Upper lobe of right lung (tissue), 1 donor: ENCODE results near the gene PODXL. TPM values are rescaled to one million over a fixed set of nuclear protein-coding genes. Genes with fewer than 3 reads are reported as not detected.

Experiments used
- ATAC-seq: fragments of 200-7000 bp; cut with Tn5 transposase; one replicate; pipeline ENCODE4 v1.9.1; 2020; ENCODE audit warnings: mild to moderate bottlenecking, moderate library complexity
- DNase-seq: peaks from one replicate; pipeline ENCODE4 v3.0.0-alpha.2; 2020
- H3K27ac ChIP-seq: fragments of 200-600 bp; one replicate; pipeline ENCODE4 v1.8.0; 2022
- H3K27me3 ChIP-seq: fragments of 200-600 bp; one replicate; pipeline ENCODE4 v1.8.0; 2022; ENCODE audit warnings: mild to moderate bottlenecking
- H3K36me3 ChIP-seq: fragments of 200-600 bp; one replicate; pipeline ENCODE4 v1.8.0; 2022
- H3K4me1 ChIP-seq: fragments of 200-600 bp; one replicate; pipeline ENCODE4 v1.8.0; 2022
- H3K4me3 ChIP-seq: fragments of 200-600 bp; one replicate; pipeline ENCODE4 v1.8.0; 2022; ENCODE audit warnings: mild to moderate bottlenecking
- H3K9me3 ChIP-seq: fragments of 200-600 bp; one replicate; pipeline ENCODE4 v1.8.0; 2022
- intact Hi-C: fragments of 100-400 bp; cut with DNase I; formaldehyde crosslinking; loops from one replicate; pipeline ENCODE4 v1.11.0; 2022
- total RNA-seq: library from RNA; stranded (reverse); fragmentation: NEBNext Ultra II Directional; extraction: Animal tissue kit (Norgen Biotek cat#: 25700); gene quantifications from one replicate; pipeline ENCODE4 v1.2.1, GENCODE V29; 2021
- TF ChIP-seq, protein P1 (sequence below): fragments of 200-600 bp; IDR thresholded peaks from one replicate; pipeline ENCODE4 v1.8.0; 2022; ENCODE audit warnings: antibody characterized with exemption
- donor health status: DM: no; HTN: yes; CAD: no; lungs with severe emphysema.

PODXL gene
- total RNA-seq, 1 donor from 2014 or later: 99.9 TPM

DNA sequence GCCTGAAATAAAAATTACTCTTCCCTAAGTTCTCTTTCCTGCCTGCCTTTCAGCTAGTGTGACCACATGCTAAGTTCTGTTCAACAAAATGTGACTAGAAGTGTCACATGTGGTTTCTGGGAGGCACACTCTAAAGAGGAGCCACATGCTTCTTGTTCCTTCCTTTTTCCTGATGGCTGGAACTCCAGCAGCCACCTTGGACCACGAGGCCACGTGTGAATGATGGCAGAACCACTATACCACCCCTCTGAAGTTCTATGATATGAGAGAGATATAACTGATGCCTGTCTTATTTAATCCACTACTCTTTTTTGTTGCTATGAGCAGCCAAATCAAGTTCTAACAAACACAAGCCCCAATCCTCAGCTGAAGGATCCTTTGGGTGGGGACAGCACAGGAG lies 8.1 kb downstream of the PODXL start:
- H3K27ac ChIP-seq: no peak overlapping the region
- peaks cover 17% of the 10 kb centered on the region for H3K4me1 ChIP-seq
- H3K27me3 ChIP-seq: no peaks in the 10 kb centered on the region
- H3K4me3 ChIP-seq: no peak overlapping the region
- H3K9me3 ChIP-seq: no peaks in the 10 kb centered on the region
- TF ChIP-seq, protein P1, sequence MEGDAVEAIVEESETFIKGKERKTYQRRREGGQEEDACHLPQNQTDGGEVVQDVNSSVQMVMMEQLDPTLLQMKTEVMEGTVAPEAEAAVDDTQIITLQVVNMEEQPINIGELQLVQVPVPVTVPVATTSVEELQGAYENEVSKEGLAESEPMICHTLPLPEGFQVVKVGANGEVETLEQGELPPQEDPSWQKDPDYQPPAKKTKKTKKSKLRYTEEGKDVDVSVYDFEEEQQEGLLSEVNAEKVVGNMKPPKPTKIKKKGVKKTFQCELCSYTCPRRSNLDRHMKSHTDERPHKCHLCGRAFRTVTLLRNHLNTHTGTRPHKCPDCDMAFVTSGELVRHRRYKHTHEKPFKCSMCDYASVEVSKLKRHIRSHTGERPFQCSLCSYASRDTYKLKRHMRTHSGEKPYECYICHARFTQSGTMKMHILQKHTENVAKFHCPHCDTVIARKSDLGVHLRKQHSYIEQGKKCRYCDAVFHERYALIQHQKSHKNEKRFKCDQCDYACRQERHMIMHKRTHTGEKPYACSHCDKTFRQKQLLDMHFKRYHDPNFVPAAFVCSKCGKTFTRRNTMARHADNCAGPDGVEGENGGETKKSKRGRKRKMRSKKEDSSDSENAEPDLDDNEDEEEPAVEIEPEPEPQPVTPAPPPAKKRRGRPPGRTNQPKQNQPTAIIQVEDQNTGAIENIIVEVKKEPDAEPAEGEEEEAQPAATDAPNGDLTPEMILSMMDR: no peak
- no peaks in the 10 kb centered on the region for H3K36me3 ChIP-seq
- intact Hi-C loops: loop anchor here (10.0 kb wide), 1 partner anchor 106 kb away; no protein-coding TSS in a partner anchor
- DNase-seq (no peak), ATAC-seq (no peak)

DNA sequence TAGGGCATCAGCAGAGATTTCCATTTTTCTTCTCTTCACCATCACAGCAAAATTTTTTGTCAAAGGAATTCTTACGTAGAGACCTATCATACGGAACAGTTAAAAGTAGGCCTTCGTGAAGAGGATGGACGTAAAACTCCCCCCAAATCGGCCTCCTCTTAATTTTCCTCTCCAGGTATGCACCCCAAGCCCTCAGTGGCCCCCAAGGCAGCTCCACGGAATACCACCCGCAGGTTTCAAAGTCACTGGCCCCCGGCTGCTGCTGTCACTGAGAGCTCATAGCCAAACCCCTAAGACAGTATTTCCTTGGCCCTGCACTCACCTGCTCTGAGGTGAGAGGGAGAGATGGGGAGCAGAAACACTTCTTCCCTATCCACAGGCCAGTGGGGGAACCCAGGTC lies 8.8 kb downstream of the PODXL start:
- TF ChIP-seq, protein P1: no peak
- ATAC-seq: no peak
- no peak for DNase-seq
- peaks cover 17% of the 10 kb centered on the region for H3K4me1 ChIP-seq
- no peaks in the 10 kb centered on the region for H3K36me3 ChIP-seq
- intact Hi-C loops: loop anchor here (10.0 kb wide), 1 partner anchor 107 kb away; no protein-coding TSS in a partner anchor
- no peak overlapping the region for H3K4me3 ChIP-seq
- H3K27ac ChIP-seq: no peak overlapping the region
- H3K27me3 ChIP-seq: no peaks in the 10 kb centered on the region
- H3K9me3 ChIP-seq: no peaks in the 10 kb centered on the region

DNA sequence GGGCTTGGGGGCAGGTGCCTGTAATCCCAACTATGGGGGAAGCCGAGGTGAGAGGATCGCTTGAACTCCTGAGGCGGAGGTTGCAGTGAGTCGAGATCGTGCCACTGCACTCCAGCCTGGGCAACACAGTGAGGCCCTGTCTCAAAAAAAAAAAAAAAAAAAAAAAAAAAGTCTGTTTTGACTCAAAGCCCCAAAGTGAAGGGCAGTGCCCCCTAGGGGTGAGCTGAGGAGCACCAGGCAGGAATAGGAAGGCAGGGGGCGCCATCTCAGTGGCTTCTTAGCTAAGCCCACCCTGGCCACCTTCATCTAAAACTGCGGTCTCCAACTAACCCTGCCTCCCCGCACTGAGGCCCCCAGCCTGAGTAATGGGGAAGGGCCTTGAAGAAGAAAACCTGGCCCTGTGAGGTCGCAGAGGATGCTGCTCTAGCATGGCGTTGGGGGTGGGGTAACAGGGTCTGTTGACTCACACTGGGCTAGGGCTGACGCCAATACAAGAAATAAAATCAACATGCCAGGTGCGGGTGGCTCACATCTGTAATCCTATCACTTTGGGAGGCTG lies 9.8 kb downstream of the PODXL start:
- Histone ChIP-seq H3K36me3 (no peaks in the 10 kb centered on the region), H3K4me3 (no peak overlapping the region), H3K27me3 (no peaks in the 10 kb centered on the region), H3K4me1 (peaks cover 17% of the 10 kb centered on the region), H3K27ac (no peak overlapping the region), H3K9me3 (no peaks in the 10 kb centered on the region)
- TF ChIP-seq, protein P1: peak; percentile 52
- peak; percentile 9 for ATAC-seq
- DNase-seq: no peak
- intact Hi-C loops: loop anchor here (10.0 kb wide), 1 partner anchor 108 kb away; no protein-coding TSS in a partner anchor

DNA sequence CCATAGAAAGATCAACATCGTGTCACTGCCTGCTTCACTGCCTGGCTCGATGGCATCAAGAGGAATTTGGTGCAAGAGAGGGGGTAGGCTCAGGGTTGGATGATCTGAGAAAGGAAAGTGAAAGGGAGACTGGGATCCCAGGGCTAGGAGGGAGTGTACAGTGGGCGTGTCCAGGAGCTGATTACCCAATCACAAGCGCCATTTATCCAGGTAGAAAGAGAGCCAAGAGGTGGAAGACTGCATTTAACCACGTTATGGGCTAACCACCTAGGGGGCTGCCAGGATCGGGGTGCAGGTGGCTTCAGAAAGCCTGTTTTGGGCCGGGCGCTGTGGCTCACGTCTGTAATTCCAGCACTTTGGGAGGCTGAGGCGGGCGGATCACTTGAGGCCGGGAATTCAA lies 10.3 kb downstream of the PODXL start:
- ATAC-seq (peak; percentile 87), DNase-seq (no peak)
- Histone ChIP-seq H3K9me3 (no peaks in the 10 kb centered on the region), H3K4me1 (peaks cover 18% of the 10 kb centered on the region), H3K27ac (peak overlapping the region; percentile 67), H3K27me3 (no peaks in the 10 kb centered on the region), H3K4me3 (peak overlapping the region; percentile 31), H3K36me3 (no peaks in the 10 kb centered on the region)
- intact Hi-C loops: loop anchor here (10.0 kb wide), 1 partner anchor 109 kb away; no protein-coding TSS in a partner anchor
- TF ChIP-seq, protein P1: no peak

DNA sequence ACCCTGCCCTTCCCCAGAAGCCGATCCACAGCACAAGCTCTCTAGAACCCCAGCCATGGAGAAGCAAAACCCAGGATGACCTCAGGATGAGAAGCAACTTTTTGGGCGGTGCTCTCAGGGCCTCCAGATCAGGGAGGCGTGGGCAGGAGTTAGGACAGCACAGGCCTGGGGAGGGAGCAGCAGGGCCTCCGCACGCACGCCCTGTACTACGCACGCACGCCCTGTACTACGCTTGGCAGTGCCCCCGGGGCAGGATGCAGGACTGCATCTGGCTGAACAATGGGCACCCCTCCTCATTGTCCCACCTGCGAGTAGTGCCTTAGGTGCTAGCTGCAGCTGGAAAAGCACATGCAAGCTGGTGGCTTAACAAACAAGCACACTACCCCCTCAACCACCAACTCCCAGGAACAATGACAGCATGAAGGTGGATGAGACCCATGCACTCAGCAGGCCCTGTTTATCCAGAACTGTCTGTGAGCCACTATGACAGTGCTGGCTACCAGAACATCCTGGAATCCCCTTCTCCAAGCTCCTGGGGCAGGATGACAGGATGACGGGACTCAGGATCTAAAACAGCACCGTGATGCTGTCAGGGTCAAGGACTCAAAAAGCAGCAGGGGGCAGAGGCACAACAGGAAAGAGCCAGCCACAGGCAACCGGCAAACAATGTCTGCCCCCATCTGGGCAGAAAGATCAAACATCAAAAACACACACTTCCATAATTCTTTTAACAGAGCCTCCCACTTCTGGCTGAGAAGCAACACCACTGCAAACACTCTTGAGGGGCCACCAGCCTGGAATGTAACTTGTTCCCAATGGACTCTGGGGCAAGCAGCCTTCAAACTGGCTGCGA lies 11.8 kb downstream of the PODXL start:
- Histone ChIP-seq H3K9me3 (no peaks in the 10 kb centered on the region), H3K36me3 (no peaks in the 10 kb centered on the region), H3K27me3 (no peaks in the 10 kb centered on the region), H3K4me1 (peaks cover 26% of the 10 kb centered on the region), H3K4me3 (no peak overlapping the region), H3K27ac (peak overlapping the region; percentile 9)
- no peak for DNase-seq
- no peak for ATAC-seq
- TF ChIP-seq, protein P1: no peak
- intact Hi-C loops: loop anchor here (10.0 kb wide), 1 partner anchor 110 kb away; no protein-coding TSS in a partner anchor
